Esophagus squamous epithelium (tissue), 5 donors: Measurements from ENCODE around the gene SLC45A1. TPM values are rescaled to one million over a fixed set of nuclear protein-coding genes. Genes with fewer than 3 reads are reported as not detected.

ENCODE experiments used
- DNase-seq: peaks from one replicate; lab custom pipeline; 2025; lab: John Stamatoyannopoulos, UW
- H3K27ac ChIP-seq, 4 donors: fragments of 200-600 bp; sonication (generic); one replicate each; pipeline ENCODE4 v1.5.1; 2016 to 2019; ENCODE audit warnings: mild to moderate bottlenecking in 1 of 4
- H3K27me3 ChIP-seq, 4 donors: fragments of 200-600 bp; sonication (generic); 1 replicate in 3 of 4; 2 replicates in 1 of 4; pipeline versions ENCODE4 v1.5.1 to v1.6.0; 2017 to 2021; ENCODE audit warnings: antibody characterized with exemption in 1 of 4
- H3K36me3 ChIP-seq, 3 donors: fragments of 200-600 bp; sonication (generic); one replicate each; pipeline ENCODE4 v1.5.1; 2016 to 2019
- H3K4me1 ChIP-seq, 3 donors: fragments of 200-600 bp; sonication (generic); one replicate each; pipeline ENCODE4 v1.5.1; 2017 to 2019
- H3K4me3 ChIP-seq, 4 donors: fragments of 200-600 bp; sonication (generic); 1 replicate in 3 of 4; 2 replicates in 1 of 4; pipeline ENCODE4 v1.5.1; 2016 to 2019; ENCODE audit warnings: mild to moderate bottlenecking in 2 of 4, moderate library complexity in 1 of 4
- H3K9me3 ChIP-seq, 3 donors: fragments of 200-600 bp; sonication (generic); one replicate each; pipeline ENCODE4 v1.5.1; 2016 to 2019
- CTCF ChIP-seq, 6 experiments: fragments of 450-650 bp in 4 of 6; fragments of 200-600 bp in 2 of 6; sonication (generic) in 2 of 6; IDR thresholded peaks; one replicate each; pipeline ENCODE4 v1.5.1; 2016 to 2019; ENCODE audit warnings: antibody characterized with exemption in 6 of 6, mild to moderate bottlenecking in 4 of 6, moderate library complexity in 4 of 6
- POLR2A ChIP-seq, 4 donors: fragments of 450-650 bp; IDR thresholded peaks; one replicate each; pipeline ENCODE4 v1.6.1; 2017; ENCODE audit warnings: antibody characterized with exemption in 4 of 4, mild to moderate bottlenecking in 4 of 4, moderate library complexity in 3 of 4
- WGBS, 2 donors: methylation state at CpG; one replicate each; pipeline ENCODE4 v1.1.5; 2018; 5-methylcytosine and 5-hydroxymethylcytosine counted together
- intact Hi-C: fragments of 100-400 bp; cut with DNase I; formaldehyde crosslinking; loops from one replicate; pipeline ENCODE4 v1.15.0; 2022
- total RNA-seq, 4 donors: library from RNA; depleted of rRNA; stranded (reverse); fragments of >200 nt; gene quantifications; one replicate each; pipeline ENCODE4 v1.1.0, GENCODE V29; 2016
- donor health status: DM: yes; HTN: yes; CAD: no.

The SLC45A1 gene
- total RNA-seq, 4 donors from 2014 or later = 0.13 to 3.4 (median 0.81) TPM

- DNase-seq = no peak
- H3K9me3 ChIP-seq = no peaks in the 10 kb centered on the region
- WGBS, 2 donors = 17 to 27% methylated on average over 17 to 18 of the region's 19 CpGs
- TF ChIP-seq CTCF (IDR thresholded peaks at IDR 0.05) (no peak), POLR2A (IDR thresholded peaks at IDR 0.05) (peak in 2 of 4 donors; percentile 21 to 23)
- intact Hi-C loops = no loop called here
- H3K27ac ChIP-seq = peak overlapping the region; percentile 73 to 90 (median 84)
- H3K36me3 ChIP-seq = peaks cover 0 to 39% (median 0%) of the 10 kb centered on the region in 3 donors
- no peaks in the 10 kb centered on the region for H3K27me3 ChIP-seq
- H3K4me3 ChIP-seq = peak overlapping the region in 1 of 4 donors; percentile 29
- H3K4me1 ChIP-seq = peaks cover 40 to 96% (median 52%) of the 10 kb centered on the region in 3 donors
Measured at GRCh38 chr1:8373581-8374241, 55.8 kb downstream of the SLC45A1 start.

GRCh38 chr1:8374356-8374755 lies 56.4 kb downstream of the SLC45A1 start:
- Histone ChIP-seq H3K4me3 (no peak overlapping the region), H3K4me1 (peaks cover 45 to 98% (median 59%) of the 10 kb centered on the region in 3 donors), H3K27ac (peak overlapping the region; percentile 73 to 90 (median 84)), H3K27me3 (no peaks in the 10 kb centered on the region), H3K36me3 (peaks cover 0 to 45% (median 0%) of the 10 kb centered on the region in 3 donors), H3K9me3 (no peaks in the 10 kb centered on the region)
- 65 to 82% methylated on average over 5 of the region's 5 CpGs for WGBS, 2 donors
- intact Hi-C loops = no loop called here
- no peak for TF ChIP-seq CTCF (IDR thresholded peaks at IDR 0.05)
- TF ChIP-seq POLR2A (IDR thresholded peaks at IDR 0.05) = no peak
- DNase-seq = no peak

GRCh38 chr1:8374812-8375211 lies 56.9 kb downstream of the SLC45A1 start:
- 75 to 95% methylated on average over 2 of the region's 2 CpGs for WGBS, 2 donors
- H3K27ac ChIP-seq = peak overlapping the region; percentile 73 to 90 (median 84)
- no peaks in the 10 kb centered on the region for H3K27me3 ChIP-seq
- peaks cover 48 to 98% (median 62%) of the 10 kb centered on the region in 3 donors for H3K4me1 ChIP-seq
- H3K36me3 ChIP-seq = peaks cover 0 to 49% (median 0%) of the 10 kb centered on the region in 3 donors
- no peak for DNase-seq
- H3K9me3 ChIP-seq = no peaks in the 10 kb centered on the region
- intact Hi-C loops = no loop called here
- peak in 5 of 6 experiments; percentile 20 to 59 (median 36) for TF ChIP-seq CTCF (IDR thresholded peaks at IDR 0.05)
- no peak for TF ChIP-seq POLR2A (IDR thresholded peaks at IDR 0.05)
- H3K4me3 ChIP-seq = no peak overlapping the region

- Histone ChIP-seq H3K9me3 (no peaks in the 10 kb centered on the region), H3K27ac (peak overlapping the region in 2 of 4 donors; percentile 45 to 85), H3K4me3 (no peak overlapping the region), H3K27me3 (no peaks in the 10 kb centered on the region), H3K36me3 (peaks cover 0 to 56% (median 0%) of the 10 kb centered on the region in 3 donors), H3K4me1 (peaks cover 43 to 98% (median 63%) of the 10 kb centered on the region in 3 donors)
- TF ChIP-seq POLR2A (IDR thresholded peaks at IDR 0.05) (no peak), CTCF (IDR thresholded peaks at IDR 0.05) (no peak)
- 82 to 85% methylated on average over 3 to 4 of the region's 4 CpGs for WGBS, 2 donors
- intact Hi-C loops = no loop called here
- no peak for DNase-seq
Measured at GRCh38 chr1:8376358-8376840, 58.5 kb downstream of the SLC45A1 start.
